Thymus (tissue), 11 donors: ENCODE measurements around the gene PRKG1. TPM values are rescaled to one million over a fixed set of nuclear protein-coding genes. Genes with fewer than 3 reads are reported as not detected.

Experiments
- DNase-seq, 9 donors: peaks; one replicate each; pipeline ENCODE4 v3.0.0-alpha.2; 2013; ENCODE audit warnings: low spot score in 9 of 9, low read depth in 6 of 9, missing footprints in 1 of 9
- H3K27ac ChIP-seq, 2 donors: one replicate each; pipeline ENCODE4 v1.5.1; 2013; ENCODE audit warnings: control low read depth in 1 of 2, low read depth in 1 of 2, low read length in 1 of 2, mild to moderate bottlenecking in 1 of 2, moderate library complexity in 1 of 2
- H3K27me3 ChIP-seq, 2 donors: one replicate each; pipeline ENCODE4 v1.5.1; 2013; ENCODE audit warnings: low read length in 1 of 2; ENCODE audit not compliant: control insufficient read depth in 2 of 2, insufficient read depth in 1 of 2
- H3K36me3 ChIP-seq, 2 donors: one replicate each; pipeline ENCODE4 v1.5.1; 2013; ENCODE audit warnings: low read length in 1 of 2, mild to moderate bottlenecking in 1 of 2, moderate library complexity in 1 of 2; ENCODE audit not compliant: control insufficient read depth in 2 of 2, insufficient read depth in 2 of 2
- H3K4me1 ChIP-seq, 2 donors: one replicate each; pipeline ENCODE4 v1.5.1; 2013; ENCODE audit warnings: low read length in 2 of 2; ENCODE audit not compliant: control insufficient read depth in 2 of 2, insufficient read depth in 2 of 2
- H3K4me3 ChIP-seq, 2 donors: one replicate each; pipeline ENCODE4 v1.5.1; 2013; ENCODE audit warnings: low read length in 2 of 2, control low read depth in 1 of 2, mild to moderate bottlenecking in 1 of 2
- H3K9me3 ChIP-seq, 2 donors: one replicate each; pipeline ENCODE4 v1.5.1; 2013; ENCODE audit warnings: low read length in 1 of 2, mild to moderate bottlenecking in 1 of 2; ENCODE audit not compliant: control insufficient read depth in 2 of 2, insufficient read depth in 1 of 2
- WGBS: extraction: QIAGEN DNeasy Blood & Tissue Kit; methylation state at CpG from one replicate; pipeline ENCODE4 v1.1.7; 2013; 5-methylcytosine and 5-hydroxymethylcytosine counted together
- polyA plus RNA-seq: library from polyadenylated mRNA; stranded (reverse); fragments of 200-250 nt; gene quantifications from one replicate; pipeline ENCODE4 v1.2.3, GENCODE V29; 2013
- total RNA-seq: library from RNA; stranded (reverse); fragments of 120-200 nt; gene quantifications from one replicate; pipeline ENCODE4 v1.2.4, GENCODE V29; 2013
- donor health status: healthy.

PRKG1 gene
- total and polyA plus RNA-seq, 2 donors: 2.5 to 7.4 TPM

DNA sequence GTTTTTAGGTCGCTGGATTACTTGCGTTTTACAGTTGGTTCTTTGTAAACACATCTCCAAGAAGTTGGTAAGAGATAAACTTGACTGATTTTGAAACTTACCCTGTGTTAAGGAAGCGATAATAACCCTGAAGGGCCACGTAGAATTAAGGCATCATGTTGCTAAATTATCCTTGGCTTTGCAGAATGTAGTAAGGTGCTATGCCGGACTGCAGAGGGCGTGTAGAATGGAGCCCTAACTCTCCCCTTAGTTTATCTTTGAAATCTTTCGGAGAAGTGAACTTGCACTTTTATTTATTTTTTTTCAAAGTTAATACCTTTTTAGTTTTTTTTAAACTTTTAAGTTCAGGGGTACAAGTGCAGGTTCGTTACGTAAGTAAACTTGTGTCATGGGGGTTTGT is 1031.0 kb downstream of the PRKG1 start:
- 95% methylated on average over 9 of the region's 9 CpGs for WGBS
- Histone ChIP-seq H3K4me1 (no peaks in the 10 kb centered on the region), H3K36me3 (no peaks in the 10 kb centered on the region), H3K4me3 (no peak overlapping the region), H3K9me3 (no peaks in the 10 kb centered on the region), H3K27me3 (no peaks in the 10 kb centered on the region), H3K27ac (no peak overlapping the region)
- DNase-seq: no peak

GRCh38 chr10:52106011-52106410 is 1031.7 kb downstream of the PRKG1 start:
- Histone ChIP-seq H3K9me3 (no peaks in the 10 kb centered on the region), H3K27me3 (no peaks in the 10 kb centered on the region), H3K36me3 (no peaks in the 10 kb centered on the region), H3K4me3 (no peak overlapping the region), H3K4me1 (no peaks in the 10 kb centered on the region), H3K27ac (no peak overlapping the region)
- WGBS: 96% methylated on average over 4 of the region's 4 CpGs
- DNase-seq: no peak

- Histone ChIP-seq H3K27ac (no peak overlapping the region), H3K4me3 (no peak overlapping the region), H3K4me1 (no peaks in the 10 kb centered on the region), H3K27me3 (no peaks in the 10 kb centered on the region), H3K9me3 (no peaks in the 10 kb centered on the region), H3K36me3 (no peaks in the 10 kb centered on the region)
- DNase-seq: no peak
Measured at GRCh38 chr10:52106899-52107298, 1032.6 kb downstream of the PRKG1 start.

- 97% methylated on average over 1 of the region's 1 CpG for WGBS
- no peak overlapping the region for H3K4me3 ChIP-seq
Measured at GRCh38 chr10:52108236-52108635, 1033.9 kb downstream of the PRKG1 start.

GRCh38 chr10:52110576-52110975 is 1036.3 kb downstream of the PRKG1 start:
- Histone ChIP-seq H3K4me3 (no peak overlapping the region), H3K9me3 (no peaks in the 10 kb centered on the region), H3K27ac (no peak overlapping the region), H3K36me3 (no peaks in the 10 kb centered on the region), H3K4me1 (no peaks in the 10 kb centered on the region), H3K27me3 (no peaks in the 10 kb centered on the region)
- DNase-seq: no peak
- WGBS: 93% methylated on average over 5 of the region's 5 CpGs

More at GRCh38 chr10:52108236-52108635, 1033.9 kb downstream of the PRKG1 start:
- Histone ChIP-seq H3K36me3 (no peaks in the 10 kb centered on the region), H3K9me3 (no peaks in the 10 kb centered on the region), H3K4me1 (no peaks in the 10 kb centered on the region), H3K27me3 (no peaks in the 10 kb centered on the region), H3K27ac (no peak overlapping the region)
- DNase-seq: no peak

- Histone ChIP-seq H3K9me3 (no peaks in the 10 kb centered on the region), H3K4me3 (no peak overlapping the region), H3K36me3 (no peaks in the 10 kb centered on the region), H3K27ac (no peak overlapping the region), H3K27me3 (no peaks in the 10 kb centered on the region), H3K4me1 (no peaks in the 10 kb centered on the region)
- 96% methylated on average over 3 of the region's 3 CpGs for WGBS
- no peak for DNase-seq
Measured at GRCh38 chr10:52111101-52111891, 1037.0 kb downstream of the PRKG1 start.

GRCh38 chr10:52115823-52116222 is 1041.5 kb downstream of the PRKG1 start:
- no peak overlapping the region for H3K4me3 ChIP-seq
- no peak for DNase-seq
- H3K27ac ChIP-seq: no peak overlapping the region
- 81% methylated on average over 3 of the region's 3 CpGs for WGBS
- H3K27me3 ChIP-seq: no peaks in the 10 kb centered on the region
- no peaks in the 10 kb centered on the region for H3K4me1 ChIP-seq
- no peaks in the 10 kb centered on the region for H3K9me3 ChIP-seq
- H3K36me3 ChIP-seq: no peaks in the 10 kb centered on the region

DNA sequence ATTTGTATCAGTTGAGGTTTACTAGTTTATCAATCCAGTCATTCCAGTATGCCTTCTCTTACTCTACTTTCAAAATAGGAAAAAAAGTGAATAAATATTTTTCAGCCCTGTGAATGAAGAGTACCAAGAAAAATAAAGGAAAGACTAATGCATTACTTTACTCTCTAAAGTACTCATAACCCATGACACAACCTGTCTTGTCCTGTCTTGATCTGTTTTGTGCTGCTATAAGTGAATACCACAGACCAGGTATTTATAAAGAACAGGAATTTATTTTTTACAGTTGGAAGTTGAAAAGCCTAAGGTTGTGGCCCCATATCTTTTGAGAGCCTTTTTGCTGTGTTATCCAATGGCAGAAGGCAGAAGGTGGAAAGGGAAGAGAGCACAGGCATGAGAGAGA is 1045.2 kb downstream of the PRKG1 start:
- no peak for DNase-seq
- H3K27me3 ChIP-seq: no peaks in the 10 kb centered on the region

GRCh38 chr10:52121688-52122087 is 1047.4 kb downstream of the PRKG1 start:
- H3K9me3 ChIP-seq: no peaks in the 10 kb centered on the region
- H3K27me3 ChIP-seq: no peaks in the 10 kb centered on the region
- DNase-seq: no peak
- WGBS: 81% methylated on average over 4 of the region's 4 CpGs
- H3K4me3 ChIP-seq: no peak overlapping the region
- no peaks in the 10 kb centered on the region for H3K36me3 ChIP-seq
- H3K4me1 ChIP-seq: no peaks in the 10 kb centered on the region
- no peak overlapping the region for H3K27ac ChIP-seq

More for the DNA sequence above, 1045.2 kb downstream of the PRKG1 start:
- Histone ChIP-seq H3K27ac (no peak overlapping the region), H3K4me3 (no peak overlapping the region), H3K4me1 (no peaks in the 10 kb centered on the region), H3K36me3 (no peaks in the 10 kb centered on the region), H3K9me3 (no peaks in the 10 kb centered on the region)
